ENCODE data around the gene EME2. TPM values are rescaled to one million over a fixed set of nuclear protein-coding genes. Genes with fewer than 3 reads are reported as not detected.

EME2 gene
- total RNA-seq, 5 donors from 2014 or later (not counting 1 experiment from before 2014, with no cell fraction given): 23.0 to 50.6 (median 34.5) TPM

DNA sequence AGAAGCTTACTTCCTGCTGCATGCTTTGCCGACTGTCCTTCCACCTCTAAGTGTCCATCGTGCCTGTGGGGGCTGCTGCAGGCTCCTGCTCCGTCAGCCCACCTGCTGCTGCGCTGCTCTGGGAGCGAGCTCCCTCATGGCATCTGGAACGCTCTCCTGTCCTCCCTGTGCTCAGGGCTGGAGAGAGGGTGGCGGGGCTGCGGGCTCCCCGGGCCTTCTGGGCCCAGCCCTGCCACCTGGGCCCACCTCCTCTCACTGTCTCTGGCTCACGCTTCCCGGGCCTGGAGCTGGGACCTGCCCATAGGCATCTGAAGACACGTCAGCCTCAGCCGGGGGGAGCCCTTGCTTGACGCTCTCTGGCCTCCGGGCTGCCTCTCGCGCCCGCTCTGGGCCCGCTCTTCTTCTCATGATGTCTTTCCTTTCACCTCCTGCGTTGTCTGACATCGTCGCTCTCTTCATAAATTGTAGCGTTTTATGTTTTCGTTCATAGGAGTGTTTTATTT, 28.2 kb upstream of the EME2 start:
- peaks cover 28 to 72% of the 10 kb centered on the region in 2 donors for H3K36me3 ChIP-seq (ENCODE audit: control insufficient read depth in 2 of 2, extremely low read depth in 1 of 2, insufficient read depth in 1 of 2, low read length in 1 of 2)

DNA sequence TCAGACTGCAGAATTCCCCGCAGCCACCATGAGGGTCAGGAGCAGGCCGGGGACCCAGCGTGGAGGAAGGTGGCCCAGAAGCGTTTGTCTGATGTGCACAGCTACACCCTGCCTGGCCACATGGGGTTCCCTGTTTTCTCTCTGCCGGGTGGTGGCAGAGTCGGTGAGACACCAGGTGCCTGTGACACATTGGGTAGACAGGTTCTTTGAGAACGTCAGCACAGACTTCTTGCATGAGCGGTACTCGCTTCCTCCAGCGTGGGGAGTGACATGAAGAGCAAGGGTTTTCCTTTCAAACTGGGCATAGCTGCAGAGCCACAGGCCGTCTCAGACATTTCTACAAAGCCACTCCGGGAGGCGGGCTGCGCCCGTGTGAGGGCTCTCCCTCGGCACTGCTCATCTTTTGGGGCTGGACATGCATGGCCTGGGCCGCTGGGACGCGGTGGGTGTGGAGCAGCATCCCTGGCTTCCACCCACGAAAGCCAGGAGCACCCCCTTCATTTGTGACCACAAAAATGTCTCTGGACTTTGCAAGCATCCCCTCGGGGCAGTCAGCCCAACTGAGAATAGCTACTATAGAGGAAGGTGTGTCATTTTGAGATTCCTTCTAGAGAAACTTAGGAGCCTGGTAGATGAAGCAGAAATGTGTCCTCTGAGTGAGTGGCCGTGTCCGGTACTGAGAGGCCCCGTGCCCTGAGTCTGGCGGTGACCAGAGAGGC, 27.3 kb upstream of the EME2 start:
- Histone ChIP-seq H3K9me3 (no peaks in the 10 kb centered on the region), H3K27ac (ENCODE audit: low read length) (no peak overlapping the region), H3K4me3 (ENCODE audit: control insufficient read depth in 1 of 2, extremely low read depth in 1 of 2, low read length in 1 of 2) (no peak overlapping the region), H3K36me3 (ENCODE audit: control insufficient read depth in 2 of 2, extremely low read depth in 1 of 2, insufficient read depth in 1 of 2, low read length in 1 of 2) (peaks cover 31 to 75% of the 10 kb centered on the region in 2 donors), H3K4me1 (ENCODE audit: control insufficient read depth in 1 of 2, extremely low read depth in 1 of 2, insufficient read depth in 2 of 2, low read length in 2 of 2) (no peaks in the 10 kb centered on the region), H3K27me3 (replicated peaks in 1 of 2; ENCODE audit: control insufficient read depth in 2 of 2, extremely low read depth in 1 of 2, insufficient read depth in 2 of 2, low read length in 1 of 2) (no peaks in the 10 kb centered on the region)
- H3K9me3 Mint-ChIP-seq: no peaks in the 10 kb centered on the region
- DNase-seq (no peak), ATAC-seq (replicated peaks in 1 of 4) (no peak)
- CTCF ChIA-PET: no interaction called here
- POLR2A ChIA-PET: no interaction called here
- 96% methylated on average over 20 of the region's 25 CpGs for WGBS (ENCODE audit: insufficient coverage)
- no peak overlapping the region for H3K4me3 Mint-ChIP-seq
- no peaks in the 10 kb centered on the region for H3K4me1 Mint-ChIP-seq
- peaks cover 19% of the 10 kb centered on the region for H3K36me3 Mint-ChIP-seq
- no peaks in the 10 kb centered on the region for H3K27me3 Mint-ChIP-seq
- H3K27ac Mint-ChIP-seq: no peak overlapping the region

More for the DNA sequence above, 28.2 kb upstream of the EME2 start:
- Histone ChIP-seq H3K4me3 (ENCODE audit: control insufficient read depth in 1 of 2, extremely low read depth in 1 of 2, low read length in 1 of 2) (no peak overlapping the region), H3K9me3 (no peaks in the 10 kb centered on the region), H3K4me1 (ENCODE audit: control insufficient read depth in 1 of 2, extremely low read depth in 1 of 2, insufficient read depth in 2 of 2, low read length in 2 of 2) (no peaks in the 10 kb centered on the region), H3K27me3 (replicated peaks in 1 of 2; ENCODE audit: control insufficient read depth in 2 of 2, extremely low read depth in 1 of 2, insufficient read depth in 2 of 2, low read length in 1 of 2) (no peaks in the 10 kb centered on the region), H3K27ac (ENCODE audit: low read length) (no peak overlapping the region)
- ChIA-PET CTCF (no interaction called here), POLR2A (no interaction called here)
- no peak overlapping the region for H3K27ac Mint-ChIP-seq
- H3K4me3 Mint-ChIP-seq: no peak overlapping the region
- no peaks in the 10 kb centered on the region for H3K27me3 Mint-ChIP-seq
- H3K36me3 Mint-ChIP-seq: peaks cover 15% of the 10 kb centered on the region
- ATAC-seq (replicated peaks in 1 of 4) (no peak), DNase-seq (no peak)
- 94% methylated on average over 9 of the region's 24 CpGs for WGBS (ENCODE audit: insufficient coverage)
- H3K9me3 Mint-ChIP-seq: no peaks in the 10 kb centered on the region
- H3K4me1 Mint-ChIP-seq: no peaks in the 10 kb centered on the region

DNA sequence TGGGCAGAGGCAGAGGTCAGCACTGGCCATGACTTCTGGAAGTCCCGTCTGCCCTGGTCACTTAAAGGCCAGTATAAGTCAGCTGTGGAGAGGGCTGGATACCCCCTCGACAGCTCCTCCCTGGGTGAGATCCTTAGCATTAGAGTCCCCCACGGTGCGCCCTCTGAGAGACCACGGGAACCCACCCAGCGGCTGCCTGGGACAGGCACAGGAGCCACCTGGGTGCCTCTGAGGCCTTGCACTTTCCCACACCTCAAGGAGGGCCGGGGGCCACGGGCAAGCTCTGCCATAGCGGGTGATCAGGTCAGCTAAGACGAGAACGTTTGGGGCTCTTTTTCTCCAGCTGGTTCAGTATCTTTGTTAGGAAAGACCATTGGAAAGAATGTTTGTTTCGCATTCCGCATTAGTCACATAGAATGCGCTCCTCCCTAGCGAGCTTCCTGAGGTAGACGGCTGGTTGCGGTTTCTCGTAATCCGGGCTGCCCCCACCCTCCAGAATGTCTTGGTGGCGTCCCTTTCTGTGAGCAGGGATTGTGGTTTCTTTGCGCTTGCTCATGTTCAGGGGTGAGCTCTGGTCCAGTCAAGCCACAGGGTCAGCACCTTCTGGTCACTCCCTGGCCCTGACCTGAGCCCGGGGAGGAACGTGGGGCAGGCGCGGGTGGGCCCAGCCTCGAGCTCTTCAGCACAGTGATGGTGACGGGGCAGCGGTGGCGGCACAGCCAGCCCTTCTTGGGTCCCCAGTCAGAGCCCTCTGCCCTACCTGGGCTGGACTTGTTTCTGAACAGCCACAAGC, 26.5 kb upstream of the EME2 start:
- Histone ChIP-seq H3K9me3 (no peaks in the 10 kb centered on the region), H3K4me3 (ENCODE audit: control insufficient read depth in 1 of 2, extremely low read depth in 1 of 2, low read length in 1 of 2) (no peak overlapping the region), H3K4me1 (ENCODE audit: control insufficient read depth in 1 of 2, extremely low read depth in 1 of 2, insufficient read depth in 2 of 2, low read length in 2 of 2) (no peaks in the 10 kb centered on the region), H3K27me3 (replicated peaks in 1 of 2; ENCODE audit: control insufficient read depth in 2 of 2, extremely low read depth in 1 of 2, insufficient read depth in 2 of 2, low read length in 1 of 2) (no peaks in the 10 kb centered on the region), H3K27ac (ENCODE audit: low read length) (no peak overlapping the region), H3K36me3 (ENCODE audit: control insufficient read depth in 2 of 2, extremely low read depth in 1 of 2, insufficient read depth in 1 of 2, low read length in 1 of 2) (peaks cover 26 to 74% of the 10 kb centered on the region in 2 donors)
- H3K36me3 Mint-ChIP-seq: peaks cover 19% of the 10 kb centered on the region
- H3K27ac Mint-ChIP-seq: no peak overlapping the region
- ATAC-seq (replicated peaks in 1 of 4) (no peak), DNase-seq (no peak)
- 97% methylated on average over 18 of the region's 29 CpGs for WGBS (ENCODE audit: insufficient coverage)
- H3K4me3 Mint-ChIP-seq: no peak overlapping the region
- POLR2A ChIA-PET: no interaction called here
- CTCF ChIA-PET: no interaction called here
- H3K9me3 Mint-ChIP-seq: no peaks in the 10 kb centered on the region
- H3K4me1 Mint-ChIP-seq: no peaks in the 10 kb centered on the region
- no peaks in the 10 kb centered on the region for H3K27me3 Mint-ChIP-seq

- WGBS (ENCODE audit: insufficient coverage): 96% methylated on average over 31 of the region's 31 CpGs
Observed at GRCh38 chr16:1746693-1747195, 25.9 kb upstream of the EME2 start.

GRCh38 chr16:1747934-1748333, 24.7 kb upstream of the EME2 start:
- H3K4me1 ChIP-seq (ENCODE audit: control insufficient read depth in 1 of 2, extremely low read depth in 1 of 2, insufficient read depth in 2 of 2, low read length in 2 of 2): no peaks in the 10 kb centered on the region
- DNase-seq (no peak), ATAC-seq (replicated peaks in 1 of 4) (no peak)
- no peak overlapping the region for H3K4me3 ChIP-seq (ENCODE audit: control insufficient read depth in 1 of 2, extremely low read depth in 1 of 2, low read length in 1 of 2)
- H3K27me3 Mint-ChIP-seq: no peaks in the 10 kb centered on the region
- WGBS (ENCODE audit: insufficient coverage): 97% methylated on average over 11 of the region's 11 CpGs
- H3K4me3 Mint-ChIP-seq: no peak overlapping the region
- H3K36me3 Mint-ChIP-seq: peaks cover 30% of the 10 kb centered on the region
- H3K27ac ChIP-seq (ENCODE audit: low read length): no peak overlapping the region
- no peak overlapping the region for H3K27ac Mint-ChIP-seq
- no peaks in the 10 kb centered on the region for H3K9me3 Mint-ChIP-seq
- H3K36me3 ChIP-seq (ENCODE audit: control insufficient read depth in 2 of 2, extremely low read depth in 1 of 2, insufficient read depth in 1 of 2, low read length in 1 of 2): peaks cover 28 to 76% of the 10 kb centered on the region in 2 donors
- no peaks in the 10 kb centered on the region for H3K4me1 Mint-ChIP-seq
- H3K27me3 ChIP-seq (replicated peaks in 1 of 2; ENCODE audit: control insufficient read depth in 2 of 2, extremely low read depth in 1 of 2, insufficient read depth in 2 of 2, low read length in 1 of 2): no peaks in the 10 kb centered on the region
- H3K9me3 ChIP-seq: no peaks in the 10 kb centered on the region
- CTCF ChIA-PET: no interaction called here
- POLR2A ChIA-PET: no interaction called here

More at GRCh38 chr16:1746693-1747195, 25.9 kb upstream of the EME2 start:
- Histone ChIP-seq H3K4me1 (ENCODE audit: control insufficient read depth in 1 of 2, extremely low read depth in 1 of 2, insufficient read depth in 2 of 2, low read length in 2 of 2) (no peaks in the 10 kb centered on the region), H3K9me3 (no peaks in the 10 kb centered on the region), H3K27me3 (replicated peaks in 1 of 2; ENCODE audit: control insufficient read depth in 2 of 2, extremely low read depth in 1 of 2, insufficient read depth in 2 of 2, low read length in 1 of 2) (no peaks in the 10 kb centered on the region), H3K4me3 (ENCODE audit: control insufficient read depth in 1 of 2, extremely low read depth in 1 of 2, low read length in 1 of 2) (no peak overlapping the region), H3K36me3 (ENCODE audit: control insufficient read depth in 2 of 2, extremely low read depth in 1 of 2, insufficient read depth in 1 of 2, low read length in 1 of 2) (peaks cover 24 to 75% of the 10 kb centered on the region in 2 donors), H3K27ac (ENCODE audit: low read length) (no peak overlapping the region)
- ChIA-PET POLR2A (no interaction called here), CTCF (no interaction called here)
- ATAC-seq (replicated peaks in 1 of 4) (no peak), DNase-seq (no peak)
- Mint-ChIP-seq H3K27me3 (no peaks in the 10 kb centered on the region), H3K27ac (no peak overlapping the region), H3K36me3 (peaks cover 22% of the 10 kb centered on the region), H3K4me1 (no peaks in the 10 kb centered on the region), H3K4me3 (no peak overlapping the region), H3K9me3 (no peaks in the 10 kb centered on the region)

DNA sequence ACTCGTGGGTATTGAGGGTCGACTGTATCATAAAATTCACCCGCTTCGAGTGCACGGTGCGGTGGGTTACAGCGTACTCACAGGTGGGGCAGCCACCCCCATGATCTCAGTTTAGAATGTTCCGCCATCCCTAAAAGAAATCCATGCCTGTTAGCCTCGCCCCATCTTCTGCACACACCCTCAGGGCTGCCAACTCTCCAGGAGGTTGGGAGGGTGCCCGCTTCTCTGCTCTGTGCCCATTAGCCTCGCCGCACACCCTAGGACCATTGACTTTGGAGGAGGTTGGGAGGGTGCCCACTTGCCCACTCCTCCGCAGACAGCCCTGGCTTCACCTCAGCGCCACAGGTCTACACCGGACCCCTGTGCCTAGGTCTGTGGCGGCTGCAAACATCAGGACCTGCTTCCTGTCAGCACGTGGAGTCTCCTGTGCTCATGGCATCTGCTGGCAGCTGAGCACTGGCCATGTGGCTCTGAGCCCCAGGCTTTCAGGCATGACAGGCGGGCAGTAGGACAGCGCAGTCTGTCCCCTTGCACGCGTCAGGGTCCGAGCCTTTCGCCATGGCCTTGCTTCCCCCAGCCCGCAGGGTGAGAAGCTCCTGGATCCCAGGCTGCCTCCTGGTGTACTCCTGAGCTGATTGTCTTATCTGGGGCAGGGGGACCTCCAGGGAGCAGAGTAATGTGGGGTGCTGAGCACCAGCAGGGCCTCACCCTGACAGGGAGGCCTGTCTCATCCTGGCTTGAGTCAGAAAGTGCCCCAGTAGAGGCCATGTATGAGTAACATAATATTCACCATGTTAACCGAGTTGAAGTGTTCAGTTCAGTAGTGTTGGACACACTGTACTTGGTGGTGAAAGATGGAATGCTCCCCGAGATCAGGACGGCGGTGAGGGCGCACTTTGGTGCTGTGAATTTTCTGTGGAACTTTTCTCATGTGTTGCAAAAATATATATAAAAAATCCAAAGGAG, 23.2 kb upstream of the EME2 start:
- Mint-ChIP-seq H3K27me3 (no peaks in the 10 kb centered on the region), H3K27ac (no peak overlapping the region), H3K9me3 (no peaks in the 10 kb centered on the region), H3K36me3 (peaks cover 32% of the 10 kb centered on the region), H3K4me1 (no peaks in the 10 kb centered on the region), H3K4me3 (no peak overlapping the region)
- no peak for DNase-seq
- peaks cover 32 to 69% of the 10 kb centered on the region in 2 donors for H3K36me3 ChIP-seq (ENCODE audit: control insufficient read depth in 2 of 2, extremely low read depth in 1 of 2, insufficient read depth in 1 of 2, low read length in 1 of 2)
- ChIA-PET POLR2A (no interaction called here), CTCF (no interaction called here)
- ATAC-seq (replicated peaks in 1 of 4): no peak
- H3K4me3 ChIP-seq (ENCODE audit: control insufficient read depth in 1 of 2, extremely low read depth in 1 of 2, low read length in 1 of 2): no peak overlapping the region
- 97% methylated on average over 22 of the region's 29 CpGs for WGBS (ENCODE audit: insufficient coverage)
- H3K4me1 ChIP-seq (ENCODE audit: control insufficient read depth in 1 of 2, extremely low read depth in 1 of 2, insufficient read depth in 2 of 2, low read length in 2 of 2): no peaks in the 10 kb centered on the region
- no peaks in the 10 kb centered on the region for H3K27me3 ChIP-seq (replicated peaks in 1 of 2; ENCODE audit: control insufficient read depth in 2 of 2, extremely low read depth in 1 of 2, insufficient read depth in 2 of 2, low read length in 1 of 2)
- H3K9me3 ChIP-seq: no peaks in the 10 kb centered on the region
- H3K27ac ChIP-seq (ENCODE audit: low read length): no peak overlapping the region
